ENCODE measurements around the gene MAGI3.

Gene MAGI3

DNA sequence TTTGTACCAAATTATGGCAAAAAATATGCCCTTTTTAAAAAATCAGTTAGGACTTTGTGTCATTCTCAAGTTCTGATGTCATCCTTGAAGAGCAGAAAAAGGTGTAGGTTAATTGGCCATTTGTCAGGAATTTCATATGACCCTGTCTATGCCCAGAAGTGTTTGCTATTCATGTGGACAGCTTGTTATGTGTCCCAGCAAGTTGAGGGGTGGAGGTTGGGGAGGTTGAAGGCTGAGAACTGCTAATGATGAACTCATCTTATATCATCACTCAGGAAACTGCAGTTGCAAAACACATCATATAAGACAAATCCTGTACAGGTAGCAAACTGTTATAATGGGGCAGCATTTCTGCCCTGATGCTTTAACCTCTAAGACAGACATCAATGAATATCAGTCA lies 262.5 kb downstream of the MAGI3 start:
- H3K4me3 ChIP-seq (ENCODE audit: low read length), result no peak overlapping the region

GRCh38 chr1:113653741-113654140 lies 263.4 kb downstream of the MAGI3 start:
- no CpG with 5 or more reads among the region's 5 CpGs for WGBS (ENCODE audit: insufficient coverage, insufficient read length)
- Histone ChIP-seq H3K4me1 (ENCODE audit: control insufficient read depth, insufficient read depth, low read length) (no peaks in the 10 kb centered on the region), H3K36me3 (ENCODE audit: control insufficient read depth, insufficient read depth, low read length) (no peaks in the 10 kb centered on the region), H3K4me3 (ENCODE audit: low read length) (no peak overlapping the region), H3K27ac (ENCODE audit: low read length) (no peak overlapping the region), H3K9me3 (ENCODE audit: control insufficient read depth, insufficient read depth, low read length) (no peaks in the 10 kb centered on the region), H3K27me3 (ENCODE audit: control insufficient read depth, insufficient read depth, low read length) (no peaks in the 10 kb centered on the region)
- no peak for DNase-seq (ENCODE audit: low read depth, low spot score)

More for the DNA sequence above, 262.5 kb downstream of the MAGI3 start:
- DNase-seq (ENCODE audit: low read depth, low spot score), result no peak
- Histone ChIP-seq H3K9me3 (ENCODE audit: control insufficient read depth, insufficient read depth, low read length) (no peaks in the 10 kb centered on the region), H3K36me3 (ENCODE audit: control insufficient read depth, insufficient read depth, low read length) (no peaks in the 10 kb centered on the region), H3K27me3 (ENCODE audit: control insufficient read depth, insufficient read depth, low read length) (no peaks in the 10 kb centered on the region), H3K27ac (ENCODE audit: low read length) (no peak overlapping the region), H3K4me1 (ENCODE audit: control insufficient read depth, insufficient read depth, low read length) (no peaks in the 10 kb centered on the region)

DNA sequence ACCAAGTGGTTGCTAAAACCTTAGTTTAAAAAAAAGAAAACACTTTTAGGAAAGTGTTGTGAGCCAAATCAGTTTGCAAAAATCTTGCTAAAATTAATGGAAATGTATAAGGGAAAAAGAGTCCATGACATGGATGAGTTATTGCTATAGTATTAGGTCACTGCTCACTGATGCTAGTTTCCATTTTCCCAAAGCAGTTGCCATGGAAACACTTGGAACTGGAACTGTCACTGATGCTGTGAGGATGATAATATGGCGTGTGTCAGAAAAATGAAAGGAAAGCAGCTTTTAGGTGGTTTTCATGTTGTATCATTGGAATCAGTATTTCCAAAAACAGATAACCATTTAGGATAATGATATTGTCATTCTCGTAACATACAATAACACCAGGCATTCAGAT lies 264.6 kb downstream of the MAGI3 start:
- H3K4me1 ChIP-seq (ENCODE audit: control insufficient read depth, insufficient read depth, low read length), result no peaks in the 10 kb centered on the region
- H3K36me3 ChIP-seq (ENCODE audit: control insufficient read depth, insufficient read depth, low read length), result no peaks in the 10 kb centered on the region
- H3K27ac ChIP-seq (ENCODE audit: low read length), result no peak overlapping the region
- no peaks in the 10 kb centered on the region for H3K9me3 ChIP-seq (ENCODE audit: control insufficient read depth, insufficient read depth, low read length)
- no peak for DNase-seq (ENCODE audit: low read depth, low spot score)
- no peak overlapping the region for H3K4me3 ChIP-seq (ENCODE audit: low read length)
- H3K27me3 ChIP-seq (ENCODE audit: control insufficient read depth, insufficient read depth, low read length), result no peaks in the 10 kb centered on the region
- no CpG with 5 or more reads among the region's 2 CpGs for WGBS (ENCODE audit: insufficient coverage, insufficient read length)

GRCh38 chr1:113657126-113657525 lies 266.8 kb downstream of the MAGI3 start:
- no peaks in the 10 kb centered on the region for H3K36me3 ChIP-seq (ENCODE audit: control insufficient read depth, insufficient read depth, low read length)
- no peaks in the 10 kb centered on the region for H3K4me1 ChIP-seq (ENCODE audit: control insufficient read depth, insufficient read depth, low read length)
- no peaks in the 10 kb centered on the region for H3K27me3 ChIP-seq (ENCODE audit: control insufficient read depth, insufficient read depth, low read length)
- H3K9me3 ChIP-seq (ENCODE audit: control insufficient read depth, insufficient read depth, low read length), result no peaks in the 10 kb centered on the region
- no peak overlapping the region for H3K4me3 ChIP-seq (ENCODE audit: low read length)
- H3K27ac ChIP-seq (ENCODE audit: low read length), result no peak overlapping the region
- no peak for DNase-seq (ENCODE audit: low read depth, low spot score)
- WGBS (ENCODE audit: insufficient coverage, insufficient read length), result no CpG with 5 or more reads among the region's 3 CpGs

DNA sequence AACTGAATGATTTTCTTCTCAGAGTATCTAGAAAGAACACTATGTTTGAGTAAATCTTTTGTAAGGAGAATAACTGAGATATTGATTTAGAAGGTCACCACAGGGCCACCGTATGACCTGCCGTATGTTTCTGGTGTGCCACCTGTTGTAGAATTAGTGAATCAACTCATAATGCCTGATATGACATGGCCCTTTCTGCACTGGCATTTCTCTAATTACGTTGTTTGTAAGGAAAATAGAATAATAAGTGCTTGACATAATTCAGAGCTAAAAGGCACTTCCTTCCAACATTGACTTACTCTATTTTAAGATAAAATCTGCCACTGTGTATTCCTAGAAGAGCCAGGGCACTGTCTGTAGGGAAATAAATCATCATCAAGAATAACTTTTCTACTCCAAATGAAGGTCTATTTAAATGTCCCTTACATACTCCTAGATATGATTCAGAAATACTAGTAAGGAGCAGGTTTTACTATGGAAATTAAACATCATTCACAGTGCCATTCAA lies 267.3 kb downstream of the MAGI3 start:
- Histone ChIP-seq H3K9me3 (ENCODE audit: control insufficient read depth, insufficient read depth, low read length) (no peaks in the 10 kb centered on the region), H3K27ac (ENCODE audit: low read length) (no peak overlapping the region), H3K4me3 (ENCODE audit: low read length) (no peak overlapping the region), H3K36me3 (ENCODE audit: control insufficient read depth, insufficient read depth, low read length) (no peaks in the 10 kb centered on the region), H3K27me3 (ENCODE audit: control insufficient read depth, insufficient read depth, low read length) (no peaks in the 10 kb centered on the region), H3K4me1 (ENCODE audit: control insufficient read depth, insufficient read depth, low read length) (no peaks in the 10 kb centered on the region)
- WGBS (ENCODE audit: insufficient coverage, insufficient read length), result no CpG with 5 or more reads among the region's 3 CpGs
- no peak for DNase-seq (ENCODE audit: low read depth, low spot score)

GRCh38 chr1:113659035-113659434 lies 268.7 kb downstream of the MAGI3 start:
- H3K27ac ChIP-seq (ENCODE audit: low read length), result no peak overlapping the region
- no CpG with 5 or more reads among the region's 9 CpGs for WGBS (ENCODE audit: insufficient coverage, insufficient read length)
- no peaks in the 10 kb centered on the region for H3K27me3 ChIP-seq (ENCODE audit: control insufficient read depth, insufficient read depth, low read length)
- H3K36me3 ChIP-seq (ENCODE audit: control insufficient read depth, insufficient read depth, low read length), result no peaks in the 10 kb centered on the region
- no peak for DNase-seq (ENCODE audit: low read depth, low spot score)
- no peaks in the 10 kb centered on the region for H3K4me1 ChIP-seq (ENCODE audit: control insufficient read depth, insufficient read depth, low read length)
- no peak overlapping the region for H3K4me3 ChIP-seq (ENCODE audit: low read length)
- no peaks in the 10 kb centered on the region for H3K9me3 ChIP-seq (ENCODE audit: control insufficient read depth, insufficient read depth, low read length)

GRCh38 chr1:113659556-113659955 lies 269.2 kb downstream of the MAGI3 start:
- Histone ChIP-seq H3K27me3 (ENCODE audit: control insufficient read depth, insufficient read depth, low read length) (no peaks in the 10 kb centered on the region), H3K4me3 (ENCODE audit: low read length) (no peak overlapping the region), H3K9me3 (ENCODE audit: control insufficient read depth, insufficient read depth, low read length) (no peaks in the 10 kb centered on the region), H3K27ac (ENCODE audit: low read length) (no peak overlapping the region), H3K36me3 (ENCODE audit: control insufficient read depth, insufficient read depth, low read length) (no peaks in the 10 kb centered on the region), H3K4me1 (ENCODE audit: control insufficient read depth, insufficient read depth, low read length) (no peaks in the 10 kb centered on the region)
- DNase-seq (ENCODE audit: low read depth, low spot score), result no peak
- no CpG with 5 or more reads among the region's 4 CpGs for WGBS (ENCODE audit: insufficient coverage, insufficient read length)

DNA sequence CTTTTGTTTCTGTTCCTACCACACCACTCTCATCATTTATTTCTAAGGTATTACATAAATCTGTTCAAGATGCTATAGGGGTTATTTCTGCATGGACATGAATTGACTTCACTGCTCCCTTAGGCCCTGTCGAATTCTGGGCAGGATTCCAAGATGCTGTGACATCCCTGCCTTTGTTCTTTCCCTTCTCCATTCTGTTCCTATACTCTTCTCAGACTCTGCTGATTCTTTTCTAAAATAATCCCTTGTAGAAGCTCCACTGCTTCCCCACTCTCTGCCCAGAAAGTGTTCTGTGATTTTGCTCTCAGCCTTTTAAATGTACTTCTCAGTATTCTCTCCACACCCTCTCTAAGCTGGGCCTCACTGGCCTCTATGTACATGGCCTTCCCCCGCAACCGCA lies 269.8 kb downstream of the MAGI3 start:
- H3K27me3 ChIP-seq (ENCODE audit: control insufficient read depth, insufficient read depth, low read length), result no peaks in the 10 kb centered on the region
- no peaks in the 10 kb centered on the region for H3K9me3 ChIP-seq (ENCODE audit: control insufficient read depth, insufficient read depth, low read length)
- no peak for DNase-seq (ENCODE audit: low read depth, low spot score)
- no peak overlapping the region for H3K4me3 ChIP-seq (ENCODE audit: low read length)
- no peak overlapping the region for H3K27ac ChIP-seq (ENCODE audit: low read length)
- no peaks in the 10 kb centered on the region for H3K36me3 ChIP-seq (ENCODE audit: control insufficient read depth, insufficient read depth, low read length)
- WGBS (ENCODE audit: insufficient coverage, insufficient read length), result no CpG with 5 or more reads among the region's 3 CpGs
- H3K4me1 ChIP-seq (ENCODE audit: control insufficient read depth, insufficient read depth, low read length), result no peaks in the 10 kb centered on the region

DNA sequence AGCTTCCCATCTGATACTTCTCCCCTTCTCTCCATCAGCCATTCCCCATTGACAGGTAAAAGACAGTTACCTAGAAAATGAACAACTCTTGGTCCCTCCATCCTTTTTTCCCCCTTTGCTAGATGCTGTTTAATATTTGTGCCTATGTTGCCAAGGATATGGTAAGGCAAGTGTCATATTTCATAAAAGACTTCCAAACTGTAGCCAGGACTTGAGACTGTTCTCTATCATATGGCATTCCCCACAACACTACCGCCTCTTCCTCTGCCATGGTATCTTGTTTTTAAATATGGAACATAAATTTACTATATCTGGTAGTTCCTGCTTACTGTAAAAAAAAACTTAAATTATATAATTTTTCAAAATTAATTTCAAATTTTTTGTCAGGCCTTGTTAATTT lies 271.8 kb downstream of the MAGI3 start:
- Histone ChIP-seq H3K4me1 (ENCODE audit: control insufficient read depth, insufficient read depth, low read length) (no peaks in the 10 kb centered on the region), H3K27me3 (ENCODE audit: control insufficient read depth, insufficient read depth, low read length) (no peaks in the 10 kb centered on the region), H3K9me3 (ENCODE audit: control insufficient read depth, insufficient read depth, low read length) (no peaks in the 10 kb centered on the region), H3K36me3 (ENCODE audit: control insufficient read depth, insufficient read depth, low read length) (no peaks in the 10 kb centered on the region), H3K4me3 (ENCODE audit: low read length) (no peak overlapping the region), H3K27ac (ENCODE audit: low read length) (no peak overlapping the region)
- no peak for DNase-seq (ENCODE audit: low read depth, low spot score)
- WGBS (ENCODE audit: insufficient coverage, insufficient read length), result no CpG with 5 or more reads among the region's 1 CpG

GRCh38 chr1:113663165-113663951 lies 273.0 kb downstream of the MAGI3 start:
- no peak overlapping the region for H3K4me3 ChIP-seq (ENCODE audit: low read length)
- WGBS (ENCODE audit: insufficient coverage, insufficient read length), result no CpG with 5 or more reads among the region's 5 CpGs
- no peak for DNase-seq (ENCODE audit: low read depth, low spot score)
- H3K4me1 ChIP-seq (ENCODE audit: control insufficient read depth, insufficient read depth, low read length), result no peaks in the 10 kb centered on the region
- no peak overlapping the region for H3K27ac ChIP-seq (ENCODE audit: low read length)
- H3K27me3 ChIP-seq (ENCODE audit: control insufficient read depth, insufficient read depth, low read length), result no peaks in the 10 kb centered on the region
- H3K36me3 ChIP-seq (ENCODE audit: control insufficient read depth, insufficient read depth, low read length), result no peaks in the 10 kb centered on the region
- H3K9me3 ChIP-seq (ENCODE audit: control insufficient read depth, insufficient read depth, low read length), result no peaks in the 10 kb centered on the region

- H3K36me3 ChIP-seq (ENCODE audit: control insufficient read depth, insufficient read depth, low read length), result no peaks in the 10 kb centered on the region
- no peak overlapping the region for H3K27ac ChIP-seq (ENCODE audit: low read length)
- DNase-seq (ENCODE audit: low read depth, low spot score), result no peak
- no peaks in the 10 kb centered on the region for H3K9me3 ChIP-seq (ENCODE audit: control insufficient read depth, insufficient read depth, low read length)
- H3K4me3 ChIP-seq (ENCODE audit: low read length), result no peak overlapping the region
- H3K27me3 ChIP-seq (ENCODE audit: control insufficient read depth, insufficient read depth, low read length), result no peaks in the 10 kb centered on the region
- no peaks in the 10 kb centered on the region for H3K4me1 ChIP-seq (ENCODE audit: control insufficient read depth, insufficient read depth, low read length)
Observed at GRCh38 chr1:113665071-113665470, 274.8 kb downstream of the MAGI3 start.

Data from iPS DF 6.9 (cell line).